ENCODE data around the gene DNAAF2. TPM values are rescaled to one million over a fixed set of nuclear protein-coding genes. Genes with fewer than 3 reads are reported as not detected.

DNAAF2 gene
- total RNA-seq, 1 experiment from 2014 or later, result 13.7 TPM

DNA sequence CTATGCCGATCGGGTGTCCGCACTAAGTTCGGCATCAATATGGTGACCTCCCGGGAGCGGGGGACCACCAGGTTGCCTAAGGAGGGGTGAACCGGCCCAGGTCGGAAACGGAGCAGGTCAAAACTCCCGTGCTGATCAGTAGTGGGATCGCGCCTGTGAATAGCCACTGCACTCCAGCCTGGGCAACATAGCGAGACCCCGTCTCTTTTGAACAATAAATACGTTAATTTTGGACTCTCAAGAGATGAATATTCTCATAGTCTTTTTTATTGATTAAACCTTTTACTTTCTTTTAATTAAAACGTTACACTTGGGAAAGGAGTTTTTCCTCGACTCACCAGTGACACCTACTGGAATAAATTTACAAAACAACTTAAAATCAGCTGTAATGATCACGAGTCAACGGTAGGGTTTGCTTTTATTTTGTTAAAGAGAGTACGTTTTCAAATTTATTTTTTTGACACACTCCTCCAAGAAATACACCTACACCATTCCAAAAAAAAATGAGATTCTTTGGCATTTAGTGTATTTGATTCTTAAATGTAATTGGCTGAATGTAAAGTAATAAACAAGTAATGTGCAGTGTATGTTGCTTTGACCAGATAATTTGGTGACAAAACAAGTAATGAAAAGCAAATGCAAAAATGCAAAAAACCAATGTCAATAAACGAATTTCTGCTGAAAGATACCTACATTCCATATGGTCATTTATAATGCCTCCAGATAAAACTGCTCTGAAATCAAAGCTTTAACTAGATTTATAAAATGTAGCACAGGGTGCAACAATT is 48.2 kb downstream of the DNAAF2 start (continued):
- TF ChIP-seq ZBTB33 (IDR thresholded peaks at IDR 0.05; ENCODE audit: extremely low read depth, insufficient replicate concordance, low read length) (no peak), YY1 (IDR thresholded peaks at IDR 0.05; ENCODE audit: extremely low read depth, insufficient replicate concordance, low read depth, low read length) (no peak)

- no peaks in the 10 kb centered on the region for H3K9me2 ChIP-seq (ENCODE audit: insufficient read depth)
- H2AFZ ChIP-seq (ENCODE audit: low read depth, low read length, poor library complexity, severe bottlenecking), result peak within 1 kb of the TSS; percentile 47
- peaks cover 52% of the 10 kb centered on the region for H3K79me2 ChIP-seq (ENCODE audit: insufficient read depth, low read length)
- peak within 1 kb of the TSS; percentile 81 for H3K27ac ChIP-seq (ENCODE audit: low read depth, low read length)
- BruUV-seq (replicated peaks), result no TSS peak
- H3K9ac ChIP-seq (ENCODE audit: low read length), result peak within 1 kb of the TSS; percentile 92
- no peaks in the 10 kb centered on the region for H3K27me3 ChIP-seq (ENCODE audit: insufficient read depth, low read length)
- TF ChIP-seq EZH2 (IDR thresholded peaks at IDR 0.05) (no peak), ZFX (IDR thresholded peaks at IDR 0.05) (peak; percentile 92), SP1 (IDR thresholded peaks at IDR 0.05; ENCODE audit: low read depth) (peak; percentile 29), POLR2A (IDR thresholded peaks at IDR 0.05; ENCODE audit: borderline replicate concordance, extremely low read depth, insufficient read depth, insufficient read length) (peak; percentile 93), JUND (IDR thresholded peaks at IDR 0.05) (peak; percentile 82), CBX3 (IDR thresholded peaks at IDR 0.05; ENCODE audit: low read depth) (peak; percentile 89; the same call in 1 of the 2 replicates), YY1 (IDR thresholded peaks at IDR 0.05; ENCODE audit: extremely low read depth, insufficient replicate concordance, low read depth, low read length) (peak; percentile 73), POLR2AphosphoS5 (IDR thresholded peaks at IDR 0.05; ENCODE audit: low read depth, low read length) (peak; percentile 93), RAD21 (IDR thresholded peaks at IDR 0.05; ENCODE audit: low read depth) (no peak), FOSL1 (IDR thresholded peaks at IDR 0.05; ENCODE audit: low read depth) (no peak), MAX (IDR thresholded peaks at IDR 0.05) (peak; percentile 75)
- TF ChIP-seq, protein P1, sequence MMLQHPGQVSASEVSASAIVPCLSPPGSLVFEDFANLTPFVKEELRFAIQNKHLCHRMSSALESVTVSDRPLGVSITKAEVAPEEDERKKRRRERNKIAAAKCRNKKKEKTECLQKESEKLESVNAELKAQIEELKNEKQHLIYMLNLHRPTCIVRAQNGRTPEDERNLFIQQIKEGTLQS (IDR thresholded peaks at IDR 0.05), result peak; percentile 97; the same call in 1 of the 2 replicates
- peak within 1 kb of the TSS; percentile 75 for H3K4me2 ChIP-seq (ENCODE audit: low read length)
- H3K36me3 ChIP-seq (ENCODE audit: control insufficient read depth in 1 of 2, insufficient read depth in 2 of 2, low read length in 2 of 2), result peaks cover 14 to 32% of the 10 kb centered on the region in 2 experiments; a peak in 3 of 4 replicates
- ChIA-PET RAD21 (ENCODE audit: low non-redundant PET in 1 of 2, low total read pairs in 2 of 2, uncharacterized antibody in 2 of 2, unreplicated experiment in 2 of 2) (no interaction called here), CTCF (interaction anchor here (0.6 to 2.0 kb wide), 9 partner anchors 7 to 276 kb away, joined by 3 to 16 read pairs (median 4); partner anchors contain the start of genes LRR1, MGAT2 and RPL36AL), POLR2A (interaction anchor here (0.7 to 2.8 kb wide), 10 partner anchors 9 to 726 kb away, joined by 3 to 15 read pairs (median 5); partner anchors contain the start of genes DMAC2L, L2HGDH, LRR1 and MGAT2)
- peaks cover 28% of the 10 kb centered on the region; the same call in 1 of the 2 replicates for H4K20me1 ChIP-seq (ENCODE audit: insufficient read depth)
- intact Hi-C loops (cut with micrococcal nuclease), result no loop called here
- peak within 1 kb of the TSS; percentile 71 to 88 for H3K4me3 ChIP-seq (replicated peaks in 1 of 2; ENCODE audit: low read depth in 1 of 2, low read length in 2 of 2)
- DNase-seq (ENCODE audit: low read depth, low spot score), result peak; percentile 99
- H3K9me3 ChIP-seq (ENCODE audit: control insufficient read depth in 1 of 2, insufficient read depth in 1 of 2, low read depth in 1 of 2, low read length in 2 of 2), result no peaks in the 10 kb centered on the region
- ATAC-seq, result peak; percentile 83
- H3K4me1 ChIP-seq (ENCODE audit: control insufficient read depth in 1 of 2, insufficient read depth in 2 of 2, low read length in 2 of 2), result peaks cover 12 to 49% of the 10 kb centered on the region in 2 experiments
Measured at GRCh38 chr14:49585803-49586672, 49.0 kb downstream of the DNAAF2 start, which contains the start of gene RPS29. Gene RPS29, minus strand, starts transcription at chr14:49586380. Its CDS starts 34 bp downstream, at chr14:49586346.
